T-helper 1 cell treated with Interleukin-12 subunit alpha and Interleukin-12 subunit beta and Interleukin-4 antibody, amounts not matched to agents 30 μg/mL and 1 μg/mL, for 36 hours (primary cell): Measurements from ENCODE around the gene USP13.

ENCODE experiments used
- H3K27ac Mint-ChIP-seq: one replicate; pipeline ENCODE4 v1.8.0; 2021; ENCODE audit warnings: mild to moderate bottlenecking, mixed read lengths
- H3K27me3 Mint-ChIP-seq: one replicate; pipeline ENCODE4 v1.8.0; 2021; ENCODE audit warnings: low read depth, mixed read lengths
- H3K36me3 Mint-ChIP-seq: one replicate; pipeline ENCODE4 v1.8.0; 2021; ENCODE audit warnings: low read depth, mixed read lengths
- H3K4me1 Mint-ChIP-seq: one replicate; pipeline ENCODE4 v1.8.0; 2021; ENCODE audit warnings: low read depth, mixed read lengths
- H3K4me3 Mint-ChIP-seq: one replicate; pipeline ENCODE4 v1.8.0; 2021; ENCODE audit warnings: mild to moderate bottlenecking, moderate library complexity, mixed read lengths
- H3K9me3 Mint-ChIP-seq: one replicate; pipeline ENCODE4 v1.8.0; 2021; ENCODE audit warnings: mixed read lengths

The USP13 gene

DNA sequence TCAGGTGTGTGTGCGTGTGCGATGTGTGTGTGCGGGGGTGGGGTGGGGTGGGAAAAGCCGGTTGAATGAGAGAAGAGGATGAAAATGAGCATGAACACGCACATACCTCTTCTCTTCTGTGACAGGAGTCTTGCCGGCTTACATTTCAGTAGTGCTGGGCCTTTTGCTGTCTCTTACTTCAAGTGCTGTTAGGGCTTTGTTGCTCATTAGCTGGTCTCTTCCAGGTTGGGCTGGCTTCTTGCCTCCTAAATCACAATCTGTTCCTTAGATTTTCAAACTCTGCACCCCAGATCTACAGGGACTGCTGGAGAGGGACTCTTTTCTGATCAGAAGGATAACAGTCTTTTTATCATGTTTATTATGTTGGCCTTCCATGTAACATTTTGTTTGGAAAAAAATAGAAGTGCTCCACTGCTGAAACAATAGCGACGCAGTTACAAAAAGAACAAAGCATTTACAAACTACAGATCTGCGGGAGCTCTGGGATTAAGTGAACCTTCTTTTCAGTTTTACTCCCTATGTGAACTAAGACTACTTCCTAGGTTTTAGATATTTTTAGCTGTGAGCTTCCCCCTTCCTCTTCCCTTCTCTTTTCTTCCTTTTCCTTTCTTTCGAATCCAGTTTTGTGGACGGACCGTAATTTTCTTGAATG lies 48.5 kb downstream of the USP13 start:
- no peaks in the 10 kb centered on the region for H3K36me3 Mint-ChIP-seq
- H3K4me3 Mint-ChIP-seq: no peak overlapping the region
- no peaks in the 10 kb centered on the region for H3K9me3 Mint-ChIP-seq
- no peaks in the 10 kb centered on the region for H3K27me3 Mint-ChIP-seq
- H3K27ac Mint-ChIP-seq: no peak overlapping the region
- H3K4me1 Mint-ChIP-seq: no peaks in the 10 kb centered on the region

DNA sequence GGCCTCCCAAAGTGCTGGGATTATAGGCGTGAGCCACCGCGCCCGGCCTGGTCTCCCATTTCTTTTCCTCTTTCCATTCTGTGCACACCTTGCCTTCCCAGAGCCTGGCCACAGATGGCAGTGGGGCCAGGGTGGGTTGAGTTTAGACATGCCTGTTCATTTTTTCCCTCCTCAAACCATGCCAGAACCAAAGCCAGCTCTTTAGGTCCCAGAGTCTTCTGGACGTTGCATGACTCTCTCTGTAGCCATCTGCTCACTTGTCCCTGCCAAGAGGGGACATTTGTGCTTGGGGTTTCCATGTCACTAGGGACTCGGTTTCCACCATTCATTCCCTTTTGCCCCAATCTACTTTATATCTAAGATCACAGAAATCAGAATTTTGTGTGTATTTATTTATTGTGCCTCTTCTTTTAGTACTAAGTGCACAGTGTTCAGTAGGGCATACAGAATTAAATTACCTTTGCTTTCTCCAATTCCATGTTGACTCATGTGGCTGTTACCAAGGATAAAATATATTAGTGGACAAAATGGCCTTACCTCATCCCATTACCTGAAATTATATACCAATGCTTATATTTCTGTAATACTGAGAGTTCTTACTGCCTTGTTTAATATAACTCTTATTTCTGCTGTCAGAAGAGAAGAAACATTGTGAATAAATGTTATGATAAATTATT lies 49.6 kb downstream of the USP13 start:
- Mint-ChIP-seq H3K4me3 (no peak overlapping the region), H3K4me1 (no peaks in the 10 kb centered on the region), H3K27me3 (no peaks in the 10 kb centered on the region), H3K27ac (no peak overlapping the region), H3K9me3 (no peaks in the 10 kb centered on the region), H3K36me3 (no peaks in the 10 kb centered on the region)

GRCh38 chr3:179703816-179704215 lies 51.0 kb downstream of the USP13 start:
- H3K27me3 Mint-ChIP-seq: no peaks in the 10 kb centered on the region

GRCh38 chr3:179706233-179706632 lies 53.4 kb downstream of the USP13 start:
- Mint-ChIP-seq H3K36me3 (no peaks in the 10 kb centered on the region), H3K27me3 (no peaks in the 10 kb centered on the region), H3K27ac (no peak overlapping the region), H3K4me1 (no peaks in the 10 kb centered on the region), H3K9me3 (no peaks in the 10 kb centered on the region), H3K4me3 (no peak overlapping the region)

More at GRCh38 chr3:179703816-179704215, 51.0 kb downstream of the USP13 start:
- H3K4me1 Mint-ChIP-seq: no peaks in the 10 kb centered on the region
- no peaks in the 10 kb centered on the region for H3K36me3 Mint-ChIP-seq
- H3K4me3 Mint-ChIP-seq: no peak overlapping the region
- H3K9me3 Mint-ChIP-seq: no peaks in the 10 kb centered on the region
- H3K27ac Mint-ChIP-seq: no peak overlapping the region

DNA sequence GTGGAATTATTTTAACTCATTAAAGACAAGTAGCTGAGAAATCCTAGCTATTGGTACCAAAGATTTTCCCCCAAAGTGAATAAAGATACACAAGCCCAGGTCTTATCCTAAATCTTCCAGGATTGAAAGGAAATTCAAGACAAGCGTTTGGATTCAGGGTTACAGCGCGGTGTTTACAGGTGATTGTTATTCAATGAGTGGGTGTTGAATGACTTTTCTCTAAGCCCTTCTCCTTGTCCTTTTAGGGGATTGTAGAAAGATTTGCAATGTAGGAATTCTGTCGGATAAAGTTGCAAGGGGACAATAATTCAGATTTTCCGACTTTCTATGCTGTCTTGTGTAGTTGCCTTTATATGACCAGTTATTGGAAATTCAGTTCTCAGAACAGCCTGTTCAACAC lies 57.2 kb downstream of the USP13 start:
- no peak overlapping the region for H3K27ac Mint-ChIP-seq

GRCh38 chr3:179713643-179714090 lies 60.8 kb downstream of the USP13 start:
- no peaks in the 10 kb centered on the region for H3K36me3 Mint-ChIP-seq
- no peaks in the 10 kb centered on the region for H3K9me3 Mint-ChIP-seq
- no peaks in the 10 kb centered on the region for H3K27me3 Mint-ChIP-seq
- H3K4me1 Mint-ChIP-seq: no peaks in the 10 kb centered on the region
- H3K4me3 Mint-ChIP-seq: no peak overlapping the region
- H3K27ac Mint-ChIP-seq: no peak overlapping the region

More for the DNA sequence above, 57.2 kb downstream of the USP13 start:
- no peaks in the 10 kb centered on the region for H3K27me3 Mint-ChIP-seq
- H3K36me3 Mint-ChIP-seq: no peaks in the 10 kb centered on the region
- H3K9me3 Mint-ChIP-seq: no peaks in the 10 kb centered on the region
- H3K4me3 Mint-ChIP-seq: no peak overlapping the region
- no peaks in the 10 kb centered on the region for H3K4me1 Mint-ChIP-seq

- H3K9me3 Mint-ChIP-seq: no peaks in the 10 kb centered on the region
- H3K4me1 Mint-ChIP-seq: no peaks in the 10 kb centered on the region
- no peaks in the 10 kb centered on the region for H3K27me3 Mint-ChIP-seq
- no peaks in the 10 kb centered on the region for H3K36me3 Mint-ChIP-seq
- no peak overlapping the region for H3K27ac Mint-ChIP-seq
- no peak overlapping the region for H3K4me3 Mint-ChIP-seq
Observed at GRCh38 chr3:179715582-179715981, 62.7 kb downstream of the USP13 start.

DNA sequence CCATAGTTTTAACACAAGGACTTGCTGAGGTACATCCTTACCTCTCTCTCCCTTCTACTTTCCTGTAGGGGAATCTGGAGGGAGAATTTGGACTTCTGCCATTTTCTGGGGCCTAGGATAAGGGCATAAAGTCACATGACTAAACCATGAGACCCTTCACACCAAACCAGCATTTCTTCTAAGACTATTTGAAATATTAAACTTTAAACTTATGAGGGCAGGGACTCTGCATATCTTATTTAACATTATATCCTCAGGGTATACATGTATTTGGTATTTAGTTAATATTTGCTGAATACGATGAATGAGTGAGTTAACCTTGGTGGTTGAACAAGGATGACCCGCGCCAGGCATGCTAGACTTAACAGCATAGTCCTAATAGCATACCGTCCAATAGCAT lies 63.4 kb downstream of the USP13 start:
- H3K4me1 Mint-ChIP-seq: no peaks in the 10 kb centered on the region
- no peaks in the 10 kb centered on the region for H3K9me3 Mint-ChIP-seq
- H3K36me3 Mint-ChIP-seq: no peaks in the 10 kb centered on the region
- H3K27ac Mint-ChIP-seq: no peak overlapping the region
- no peak overlapping the region for H3K4me3 Mint-ChIP-seq
- H3K27me3 Mint-ChIP-seq: no peaks in the 10 kb centered on the region

DNA sequence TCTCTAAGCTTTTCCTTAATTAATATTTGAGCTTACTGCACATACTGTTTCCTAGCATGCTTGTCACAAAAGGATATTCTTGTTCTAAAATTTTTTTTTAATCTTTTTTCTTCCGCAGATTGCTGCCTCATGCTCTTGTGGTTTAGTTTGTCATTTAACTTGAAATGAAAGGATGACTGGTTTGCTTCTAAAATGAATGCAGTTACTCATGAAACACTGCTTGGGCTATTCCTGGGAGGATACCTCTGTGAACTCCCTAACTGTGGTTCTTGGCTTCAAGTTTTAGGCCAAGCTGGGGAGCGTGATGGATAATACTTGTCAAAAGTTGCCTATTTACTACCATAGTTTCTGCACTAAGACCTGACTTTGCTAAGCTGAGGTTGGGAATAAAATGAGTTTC lies 64.0 kb downstream of the USP13 start:
- H3K9me3 Mint-ChIP-seq: no peaks in the 10 kb centered on the region
- no peak overlapping the region for H3K4me3 Mint-ChIP-seq
- no peak overlapping the region for H3K27ac Mint-ChIP-seq
- H3K27me3 Mint-ChIP-seq: no peaks in the 10 kb centered on the region
- H3K36me3 Mint-ChIP-seq: no peaks in the 10 kb centered on the region
- H3K4me1 Mint-ChIP-seq: no peaks in the 10 kb centered on the region

GRCh38 chr3:179717219-179717618 lies 64.4 kb downstream of the USP13 start:
- Mint-ChIP-seq H3K36me3 (no peaks in the 10 kb centered on the region), H3K4me1 (no peaks in the 10 kb centered on the region), H3K9me3 (no peaks in the 10 kb centered on the region), H3K4me3 (no peak overlapping the region), H3K27ac (no peak overlapping the region), H3K27me3 (no peaks in the 10 kb centered on the region)

DNA sequence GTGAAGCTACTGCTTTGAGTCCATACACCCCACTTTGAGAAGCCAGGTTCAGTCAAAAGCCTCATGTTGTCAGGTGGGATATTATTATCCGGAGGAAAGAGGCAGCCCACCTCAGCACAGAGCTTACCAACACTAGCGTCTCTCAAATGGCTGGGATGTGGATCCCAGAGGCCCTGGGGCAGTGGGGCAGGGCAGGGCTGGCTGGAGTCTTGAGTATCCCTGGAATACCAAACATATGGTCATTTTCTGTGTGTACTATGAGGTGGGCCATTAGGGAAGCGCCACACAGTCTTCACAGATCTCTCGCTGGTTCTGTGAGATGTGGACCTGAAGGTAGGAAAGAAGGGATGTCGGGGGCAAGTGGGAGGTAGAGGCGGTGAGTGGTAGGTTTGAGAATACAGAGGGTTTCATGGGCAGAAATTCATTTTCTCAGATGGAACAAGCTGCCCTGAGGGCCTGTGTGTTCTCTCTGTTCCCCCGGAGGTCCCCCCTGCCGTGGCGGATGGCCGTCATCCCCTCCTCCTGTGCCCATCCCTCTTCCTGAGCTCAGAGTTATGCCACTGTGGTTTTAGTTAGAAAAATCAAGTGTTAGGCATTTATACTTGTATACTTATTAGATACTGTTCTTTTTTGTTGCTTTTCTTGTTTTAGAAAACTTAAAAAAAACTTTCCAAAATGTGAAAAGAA lies 66.4 kb downstream of the USP13 start:
- no peaks in the 10 kb centered on the region for H3K9me3 Mint-ChIP-seq
- H3K36me3 Mint-ChIP-seq: no peaks in the 10 kb centered on the region
- H3K4me3 Mint-ChIP-seq: no peak overlapping the region
- H3K27ac Mint-ChIP-seq: no peak overlapping the region
- H3K4me1 Mint-ChIP-seq: no peaks in the 10 kb centered on the region
- no peaks in the 10 kb centered on the region for H3K27me3 Mint-ChIP-seq

- H3K4me1 Mint-ChIP-seq: no peaks in the 10 kb centered on the region
- no peaks in the 10 kb centered on the region for H3K27me3 Mint-ChIP-seq
- H3K36me3 Mint-ChIP-seq: no peaks in the 10 kb centered on the region
- no peak overlapping the region for H3K27ac Mint-ChIP-seq
- H3K9me3 Mint-ChIP-seq: no peaks in the 10 kb centered on the region
- no peak overlapping the region for H3K4me3 Mint-ChIP-seq
Observed at GRCh38 chr3:179720196-179720595, 67.4 kb downstream of the USP13 start.

DNA sequence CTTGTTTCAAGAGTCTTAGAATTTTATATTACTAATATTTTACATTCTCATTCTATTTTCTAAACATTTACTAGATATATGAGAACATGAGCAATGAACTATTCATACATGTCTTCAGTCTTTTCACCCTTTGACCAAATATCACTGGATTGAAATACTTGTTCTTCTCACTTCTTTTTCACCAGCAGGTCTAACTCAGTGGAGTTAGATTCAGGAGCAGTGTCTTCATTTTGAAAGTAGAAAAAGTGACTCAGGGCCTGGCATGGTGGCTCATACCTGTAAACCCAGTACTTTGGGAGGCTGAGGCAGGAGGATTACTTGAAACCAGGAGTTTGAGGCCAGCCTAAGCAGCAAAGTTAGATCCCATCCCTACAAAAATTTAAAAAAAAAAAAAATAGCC lies 70.8 kb downstream of the USP13 start:
- Mint-ChIP-seq H3K27ac (no peak overlapping the region), H3K27me3 (no peaks in the 10 kb centered on the region), H3K36me3 (no peaks in the 10 kb centered on the region)

DNA sequence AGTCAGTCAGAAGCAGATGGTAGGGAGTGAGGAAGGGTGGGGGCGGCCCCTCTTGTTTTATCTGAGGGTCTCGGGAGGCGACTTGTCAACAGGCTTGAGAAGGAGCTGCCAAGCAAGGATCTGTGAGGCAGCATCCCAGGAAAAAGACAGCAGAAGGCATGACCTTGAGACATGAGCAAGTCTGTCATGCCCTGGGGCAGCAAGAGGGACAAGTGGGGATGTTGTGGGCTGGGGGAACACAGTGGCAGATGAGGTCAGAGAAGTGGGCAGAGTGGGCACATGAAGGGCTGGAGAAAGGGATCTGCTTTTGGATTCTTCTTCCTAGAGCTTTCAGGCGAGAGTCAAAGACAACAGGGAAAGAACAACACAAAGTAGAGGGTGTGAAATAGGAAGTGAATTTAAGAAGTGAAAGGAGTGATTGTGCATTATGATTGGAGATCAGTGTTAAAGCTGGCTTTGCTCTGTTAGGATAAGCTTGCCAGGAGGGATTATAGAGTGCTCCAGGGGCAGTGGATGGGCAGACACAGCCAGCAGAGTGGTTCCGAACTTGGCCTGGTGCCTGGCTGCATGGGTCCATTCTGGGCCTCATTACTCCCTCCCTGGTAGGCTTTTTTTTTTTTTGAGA lies 73.3 kb downstream of the USP13 start:
- no peaks in the 10 kb centered on the region for H3K9me3 Mint-ChIP-seq
- no peaks in the 10 kb centered on the region for H3K4me1 Mint-ChIP-seq
- H3K4me3 Mint-ChIP-seq: no peak overlapping the region
- no peaks in the 10 kb centered on the region for H3K27me3 Mint-ChIP-seq
- no peak overlapping the region for H3K27ac Mint-ChIP-seq
- no peaks in the 10 kb centered on the region for H3K36me3 Mint-ChIP-seq

More for the DNA sequence above, 70.8 kb downstream of the USP13 start:
- Mint-ChIP-seq H3K4me1 (no peaks in the 10 kb centered on the region), H3K9me3 (no peaks in the 10 kb centered on the region), H3K4me3 (no peak overlapping the region)

DNA sequence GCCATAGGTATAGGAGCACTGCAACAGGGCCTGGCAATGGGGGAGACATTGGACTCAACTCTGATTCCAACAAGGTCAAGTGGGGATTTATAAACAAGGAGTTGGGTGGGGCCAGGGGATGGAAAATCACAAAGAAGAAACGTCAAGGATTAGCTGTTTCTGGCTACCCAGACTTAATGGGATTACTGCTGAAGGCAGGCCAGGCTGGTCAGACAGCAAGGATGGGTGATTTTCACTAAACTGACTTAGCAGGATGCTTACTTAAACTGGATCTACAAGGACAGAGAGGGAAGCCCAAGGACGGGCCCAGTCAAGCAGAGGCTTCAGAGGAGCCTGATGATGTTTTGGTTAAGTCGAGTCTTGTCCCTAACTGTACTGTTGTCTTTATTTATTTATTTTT lies 76.2 kb downstream of the USP13 start:
- Mint-ChIP-seq H3K4me1 (no peaks in the 10 kb centered on the region), H3K27ac (no peak overlapping the region), H3K4me3 (no peak overlapping the region), H3K9me3 (no peaks in the 10 kb centered on the region), H3K27me3 (no peaks in the 10 kb centered on the region), H3K36me3 (no peaks in the 10 kb centered on the region)
